Astrocyte (in vitro differentiated cells and primary cell): Measurements from ENCODE around the gene MARCHF10.

Experiments used
- CTCF ChIP-seq: IDR thresholded peaks from 2 replicates; pipeline ENCODE4 v1.5.1; 2011; ENCODE audit warnings: low read depth, mild to moderate bottlenecking, inconsistent platforms, low read length, moderate library complexity; ENCODE audit not compliant: insufficient read depth
- EZH2 ChIP-seq: IDR thresholded peaks from 2 replicates; pipeline ENCODE4 v1.6.1; 2012; ENCODE audit warnings: mild to moderate bottlenecking, low read length, inconsistent platforms; ENCODE audit not compliant: insufficient read depth

DNA sequence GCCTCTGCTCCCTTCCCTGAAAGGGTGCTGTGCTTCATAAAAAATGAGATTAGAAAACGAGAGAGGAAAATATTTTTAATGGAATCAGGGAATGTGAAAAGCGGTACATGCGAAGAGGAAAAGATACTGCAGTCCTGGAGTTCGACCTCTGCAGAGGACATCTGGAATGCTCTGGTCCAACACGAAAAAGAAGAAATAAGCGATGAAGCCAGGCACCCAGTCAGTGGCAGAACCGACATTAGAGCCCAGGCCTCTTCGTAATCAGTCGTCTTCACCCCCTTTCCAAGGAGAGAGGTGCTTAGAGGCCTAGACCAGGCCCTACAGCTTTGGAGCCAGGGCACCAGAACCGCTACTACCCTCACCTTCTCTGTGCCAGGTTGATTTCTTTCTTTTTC is 459 bp upstream of the MARCHF10 start:
- TF ChIP-seq CTCF (no peak), EZH2 (no peak)
